Fibroblast of skin of left biceps (primary cell): ENCODE results near the gene ETS1.

Source experiments
- DNase-seq, 2 experiments: peaks; one replicate each; pipeline ENCODE4 v3.0.0-alpha.2; 2013; ENCODE audit warnings: low read depth in 2 of 2

The ETS1 gene

DNA sequence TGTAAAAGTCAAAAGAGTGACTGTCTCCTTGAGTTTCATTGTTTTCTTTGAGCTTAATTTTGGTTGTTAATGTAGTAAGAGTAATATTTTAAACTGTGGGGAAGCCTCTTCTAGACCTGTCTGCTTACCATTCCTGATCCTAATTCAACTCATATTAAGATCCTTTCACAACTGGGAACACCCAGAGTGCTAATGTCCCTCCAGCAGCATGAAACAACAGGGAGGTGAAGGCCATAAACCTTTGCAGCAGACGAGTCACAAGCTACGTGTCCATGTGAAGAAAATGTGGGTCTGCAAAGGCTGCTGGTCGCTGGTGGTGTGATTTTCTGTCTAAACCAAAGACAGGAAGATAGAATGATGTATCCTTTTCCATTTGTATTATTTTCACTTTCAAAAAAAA is 152.5 kb downstream of the ETS1 start:
- DNase-seq: no peak

DNA sequence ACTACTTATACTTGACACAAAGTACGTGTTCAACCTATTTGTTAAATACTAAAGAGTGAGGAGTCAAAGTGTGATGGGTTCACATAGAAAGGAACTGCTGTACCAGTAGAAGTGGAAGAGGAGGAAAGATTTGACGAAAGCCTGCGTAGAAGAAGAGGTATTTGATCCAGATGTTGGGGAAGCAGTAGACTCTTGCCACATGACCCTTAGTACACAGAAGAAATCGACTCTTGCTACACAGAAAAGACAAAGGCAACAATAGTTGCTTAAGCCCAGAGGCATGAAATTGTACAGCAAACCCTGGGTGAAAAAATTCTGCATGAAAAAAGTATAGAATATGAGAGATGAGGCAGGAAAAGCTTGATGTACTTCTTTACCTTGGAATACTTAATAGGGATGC is 152.9 kb downstream of the ETS1 start:
- DNase-seq: no peak

DNA sequence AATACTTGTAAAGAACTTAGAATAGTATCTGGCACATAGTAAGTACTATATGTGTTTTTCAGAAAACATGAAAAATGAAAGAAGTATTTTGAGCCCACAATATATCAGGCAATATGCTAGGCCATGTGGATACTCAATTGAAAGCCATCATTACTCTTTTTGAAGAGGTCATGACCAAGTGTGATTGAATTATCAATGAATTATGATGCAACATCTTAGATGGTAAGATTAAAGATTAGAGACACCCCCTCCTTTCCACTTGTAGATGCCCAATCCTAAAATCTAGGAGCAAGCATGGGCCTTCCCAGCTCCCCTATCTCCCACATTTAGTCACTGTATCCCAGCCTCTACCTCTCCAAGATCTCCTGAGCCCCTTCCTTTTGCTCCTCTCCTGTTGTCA is 154.4 kb downstream of the ETS1 start:
- no peak for DNase-seq

DNA sequence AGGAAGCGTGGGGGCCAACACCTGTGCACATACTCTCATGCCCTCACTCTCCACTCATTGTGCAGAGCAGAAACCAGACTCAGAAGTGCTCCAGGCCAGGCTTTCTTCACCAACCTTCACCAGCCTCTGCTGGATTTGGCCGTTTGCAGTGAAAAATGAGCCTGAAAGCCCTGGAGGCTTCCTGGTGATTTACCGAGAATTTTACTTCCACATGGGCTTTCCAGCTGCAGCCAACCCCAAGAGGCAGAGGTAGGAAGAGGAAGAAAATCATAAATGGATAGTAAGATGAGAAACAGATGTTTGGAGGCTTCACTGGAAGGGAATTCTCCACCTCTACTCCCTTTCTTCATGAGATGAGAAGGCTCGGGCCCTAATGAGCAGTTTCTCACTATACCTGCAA is 155.4 kb downstream of the ETS1 start:
- DNase-seq: no peak

DNA sequence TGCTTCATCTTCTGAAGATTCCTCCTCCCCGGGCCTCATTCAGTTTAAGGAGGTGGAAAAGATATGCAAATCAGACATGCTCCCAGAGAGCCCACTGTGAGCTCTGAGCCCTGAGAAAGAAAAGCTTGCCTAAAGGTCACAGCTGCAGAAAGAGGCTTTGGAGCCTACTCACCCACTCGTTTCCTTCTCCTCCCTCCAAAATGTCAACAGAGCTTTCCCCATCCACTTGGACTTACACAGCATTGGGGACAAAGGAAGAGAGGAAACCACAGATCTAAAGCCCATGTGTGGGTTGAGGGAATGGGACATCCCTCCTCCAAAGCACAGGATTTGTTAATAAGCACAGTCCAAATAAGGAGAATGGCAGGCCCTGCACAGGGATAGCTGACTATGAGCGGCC is 158.4 kb downstream of the ETS1 start:
- DNase-seq: no peak

DNA sequence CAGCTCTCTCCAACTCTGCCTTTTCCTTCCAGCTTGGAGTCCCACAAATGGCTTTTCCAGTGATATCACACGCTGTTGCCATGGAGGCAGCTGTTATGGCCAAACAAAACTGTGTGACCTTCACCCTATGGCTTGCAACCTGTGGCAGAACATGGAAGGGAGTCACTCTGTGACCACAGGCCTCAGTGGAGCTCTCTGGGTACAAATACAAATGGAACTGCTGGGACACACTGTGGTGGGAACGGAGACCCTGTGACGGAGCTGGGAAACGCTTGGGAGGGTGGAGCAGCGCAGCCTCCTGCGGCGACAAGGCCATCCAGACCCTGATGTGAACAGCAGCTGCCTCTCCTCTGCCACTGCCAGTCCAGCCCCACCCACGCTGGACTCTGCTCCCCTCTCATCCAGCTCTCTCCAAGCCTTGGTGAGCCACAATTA is 162.5 kb downstream of the ETS1 start:
- no peak for DNase-seq

DNA sequence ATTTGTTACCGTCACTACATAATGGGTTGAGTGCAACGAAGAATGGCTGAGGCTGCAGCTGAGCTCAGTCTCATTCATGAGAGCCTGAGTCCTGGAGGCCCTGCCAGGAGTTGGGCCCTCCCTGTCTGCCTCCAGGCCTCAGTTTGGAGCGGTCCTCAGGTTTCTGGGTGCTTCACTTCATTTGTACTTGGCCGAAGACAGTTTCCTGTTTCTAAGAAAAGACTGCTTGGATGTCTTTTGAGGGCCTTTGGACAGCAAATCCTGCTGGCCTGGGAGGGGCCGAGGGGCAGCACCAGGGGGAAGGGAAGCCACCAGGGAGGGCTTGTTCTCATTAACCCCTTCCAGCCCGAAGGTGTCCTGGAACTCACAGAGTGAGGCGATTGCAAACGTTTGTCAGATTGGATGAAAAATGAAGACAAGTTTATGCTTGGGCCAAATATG is 163.1 kb downstream of the ETS1 start:
- no peak for DNase-seq

DNA sequence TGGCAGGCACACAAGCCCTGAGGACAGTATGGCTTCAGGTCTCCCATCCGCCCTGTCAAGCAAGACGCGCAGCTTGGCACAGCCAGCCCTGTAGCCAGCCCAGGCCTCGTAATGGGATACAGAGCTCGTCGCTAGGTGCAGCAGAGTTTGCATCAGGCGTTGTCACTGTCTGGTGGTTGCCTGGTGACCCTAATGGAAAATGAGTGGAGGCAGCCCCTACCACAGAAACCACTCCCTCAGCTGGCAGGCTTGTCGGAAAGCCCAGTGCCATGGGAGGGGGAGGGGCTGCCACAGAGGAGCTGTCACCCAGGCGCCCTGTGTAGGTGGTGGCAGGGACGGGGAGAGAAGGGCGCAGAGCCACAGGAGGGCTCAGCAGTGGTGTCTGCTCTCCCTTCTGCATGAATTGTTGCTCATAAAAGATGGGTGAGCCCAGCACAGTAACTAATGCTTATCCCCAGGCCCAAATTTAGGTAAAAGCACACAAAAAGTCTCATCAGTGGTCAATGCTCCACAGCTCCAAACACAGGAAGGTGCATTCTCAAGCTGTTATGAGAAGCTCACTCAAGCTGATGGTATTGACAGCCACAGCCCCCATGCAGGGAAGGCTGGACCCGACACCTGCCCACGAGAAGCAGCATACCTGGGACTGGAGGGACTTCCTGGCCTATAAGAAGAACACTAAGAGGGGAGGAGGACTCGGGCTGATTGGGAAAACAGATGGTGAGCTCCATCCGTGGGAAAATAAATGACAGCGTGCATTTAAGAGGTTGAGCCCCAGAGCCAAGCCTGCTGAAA is 164.6 kb downstream of the ETS1 start:
- no peak for DNase-seq

DNA sequence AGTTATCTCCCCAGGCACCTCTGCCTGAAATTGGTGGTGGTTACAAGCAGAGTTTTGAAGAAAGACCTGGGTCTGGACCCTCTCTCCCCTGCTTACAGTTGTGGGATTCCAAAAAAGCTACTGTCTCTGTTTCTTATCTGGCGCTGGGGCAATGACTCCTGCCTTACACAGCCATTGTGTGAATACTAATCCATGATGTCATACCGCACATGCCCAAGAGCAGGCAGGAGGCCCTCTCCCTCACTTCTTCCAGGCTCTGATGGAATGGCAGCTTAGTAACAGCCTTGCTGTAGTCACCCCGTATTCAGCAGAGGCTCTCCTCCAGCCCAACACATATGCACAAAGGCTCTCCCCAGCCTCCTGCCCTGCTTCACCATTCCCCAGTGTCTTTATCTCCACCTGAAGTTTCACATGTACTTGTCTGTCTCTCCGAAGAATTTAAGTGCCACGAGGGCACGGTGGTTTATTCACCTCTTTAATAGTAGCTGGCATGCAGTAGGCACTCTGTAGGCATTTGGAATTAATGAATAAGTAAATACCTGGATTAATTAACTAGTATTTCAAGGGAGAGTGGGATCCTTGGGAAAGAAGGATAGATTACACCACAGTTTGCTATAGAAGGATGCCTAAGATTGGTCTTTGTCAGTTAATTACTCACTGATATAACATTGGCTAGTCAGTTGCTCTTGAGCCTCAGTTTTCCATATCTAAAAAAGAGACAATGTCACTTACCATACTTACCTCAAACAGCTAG is 165.6 kb downstream of the ETS1 start:
- DNase-seq: no peak

DNA sequence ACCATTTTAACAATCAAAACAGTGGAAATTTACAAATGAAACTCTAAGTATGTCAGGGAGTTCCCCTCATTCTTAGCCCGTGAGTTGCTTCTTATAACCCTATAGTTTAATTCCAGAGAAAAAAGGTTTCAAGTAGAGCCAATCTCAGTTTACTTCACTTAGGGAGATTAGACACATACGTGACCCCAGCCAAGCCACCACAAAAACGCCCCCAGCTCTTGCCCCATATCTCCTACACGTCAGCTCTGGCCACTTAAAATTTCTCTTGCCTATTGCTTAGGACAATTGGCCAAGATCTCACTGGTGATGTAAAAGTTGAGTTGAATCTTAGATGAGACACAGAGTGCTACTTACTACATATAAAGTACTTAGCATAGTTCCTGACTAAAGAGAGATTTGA is 166.4 kb downstream of the ETS1 start:
- no peak for DNase-seq

DNA sequence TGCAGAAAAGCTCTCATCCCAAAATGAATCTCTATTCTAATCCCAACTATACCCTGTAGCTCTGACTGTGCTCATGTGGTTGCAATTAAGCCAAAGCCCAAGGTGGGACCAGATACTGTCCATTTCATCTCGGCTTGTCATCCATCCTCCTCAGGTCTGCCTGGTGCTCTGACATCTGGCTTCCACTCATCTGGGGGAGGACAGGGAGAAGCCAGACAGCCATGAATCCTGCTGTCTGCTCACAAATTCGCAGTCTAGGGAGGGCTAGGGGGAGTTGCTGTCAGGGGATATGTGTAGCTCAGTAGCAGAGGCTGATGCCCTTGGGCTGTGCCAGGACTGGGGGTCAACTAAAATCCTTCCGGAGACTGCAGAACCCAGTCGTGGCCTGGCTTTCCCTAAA is 167.1 kb downstream of the ETS1 start:
- no peak for DNase-seq

DNA sequence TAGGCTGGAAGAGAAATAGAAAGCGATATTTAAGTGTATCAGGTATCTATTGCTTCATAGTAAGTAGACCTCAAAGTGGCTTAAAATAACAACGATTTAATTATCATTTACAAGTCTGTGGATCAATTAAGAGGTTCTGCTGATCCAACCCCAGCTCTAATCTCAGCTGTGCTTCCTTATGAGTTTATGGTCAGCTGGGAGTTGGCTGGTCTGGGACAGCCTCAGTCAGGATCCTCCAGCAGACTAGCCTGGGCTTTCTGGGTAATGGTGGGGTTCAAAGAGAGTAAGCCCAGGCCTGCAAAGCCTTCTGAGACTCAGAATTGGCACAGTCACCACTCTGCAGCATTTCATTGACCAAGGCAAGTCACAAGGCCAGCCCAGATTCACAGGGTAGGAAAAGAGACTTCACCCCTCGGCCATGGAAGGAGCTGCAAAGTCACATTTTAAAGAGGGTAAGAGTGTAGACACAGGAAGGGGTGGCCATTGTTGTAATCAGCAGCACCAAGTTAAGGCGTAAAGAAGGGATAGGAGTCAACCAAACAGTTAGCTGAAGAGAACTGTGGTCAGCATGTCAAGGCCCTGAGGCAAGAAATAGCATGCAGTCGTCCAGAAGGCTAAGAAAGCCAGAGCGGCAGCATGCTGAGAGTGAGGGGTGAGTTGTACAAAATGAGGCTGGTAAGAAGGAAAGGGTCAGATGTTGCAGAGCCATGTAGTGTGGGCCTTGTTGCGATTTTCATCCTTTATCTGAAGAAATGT is 168.2 kb downstream of the ETS1 start:
- no peak for DNase-seq

DNA sequence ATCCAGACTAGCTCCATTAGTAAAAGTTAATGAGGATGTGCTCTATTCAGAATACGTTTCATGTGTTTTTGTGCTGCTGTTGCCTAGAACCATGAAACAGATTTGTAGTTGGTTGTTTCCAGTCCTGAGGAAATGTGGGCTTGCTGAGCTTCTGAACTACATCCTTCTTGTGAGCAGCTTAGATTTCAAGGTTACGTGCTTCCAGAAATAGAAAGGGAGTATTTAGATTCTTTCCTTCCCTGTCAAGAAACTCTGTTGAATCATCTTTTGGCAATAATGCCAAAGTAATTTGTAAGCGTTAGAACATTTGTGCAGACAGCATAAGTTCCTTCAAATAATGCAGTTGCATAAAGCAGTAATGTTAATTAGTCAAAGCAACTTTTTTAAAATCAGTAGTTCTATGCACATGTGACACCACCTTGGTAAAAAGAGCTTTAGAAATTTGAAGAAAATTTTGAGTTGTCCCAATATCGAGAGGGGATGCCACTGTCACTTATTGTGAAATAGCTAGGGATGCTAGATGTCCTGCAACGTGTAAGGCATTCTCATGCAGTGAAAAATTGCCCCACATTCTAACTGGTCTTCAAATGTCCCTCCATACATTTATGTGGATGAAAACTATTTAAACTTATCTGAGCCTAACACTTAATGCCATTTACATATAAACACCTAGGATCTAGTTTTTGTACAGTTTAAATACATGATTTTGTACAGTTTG is 169.6 kb downstream of the ETS1 start:
- peak; percentile 77 to 81 for DNase-seq

DNA sequence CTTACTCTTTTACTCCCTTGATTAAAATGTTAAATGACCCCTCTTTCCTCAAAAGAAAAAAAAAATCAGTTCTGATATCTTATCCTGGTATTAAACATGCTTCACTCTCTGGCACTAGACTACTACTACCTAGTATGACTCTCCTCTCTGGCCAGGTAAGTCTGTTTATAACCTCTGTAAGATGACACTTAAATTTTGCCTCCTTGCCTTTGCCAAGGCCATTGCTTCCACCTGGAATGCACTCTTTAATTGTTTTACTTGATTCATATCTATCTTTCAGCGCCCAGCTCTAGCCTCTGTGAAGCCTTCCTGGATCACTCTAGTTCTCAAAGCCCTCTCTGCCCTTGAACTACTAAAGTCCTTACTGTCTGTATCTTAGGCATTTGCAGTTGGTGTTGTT is 170.4 kb downstream of the ETS1 start:
- no peak for DNase-seq

DNA sequence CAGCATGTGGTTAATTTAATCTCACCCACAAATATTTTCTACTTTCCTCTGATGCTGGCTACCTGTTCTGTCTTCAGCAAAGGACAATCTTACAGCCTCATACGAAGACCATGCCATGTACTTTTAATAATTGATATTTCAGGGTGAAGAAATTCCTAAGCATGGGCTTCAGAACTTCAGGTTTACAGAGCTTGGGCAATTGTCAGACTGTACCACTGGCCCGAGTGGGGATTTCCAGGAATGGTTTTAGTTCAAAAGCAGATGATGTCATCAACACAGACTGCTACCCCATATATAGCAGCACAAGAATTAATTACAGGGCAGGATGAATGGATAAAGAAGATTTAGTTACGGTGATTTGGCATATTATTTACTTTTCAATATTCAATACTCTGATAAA is 171.8 kb downstream of the ETS1 start:
- DNase-seq: no peak

DNA sequence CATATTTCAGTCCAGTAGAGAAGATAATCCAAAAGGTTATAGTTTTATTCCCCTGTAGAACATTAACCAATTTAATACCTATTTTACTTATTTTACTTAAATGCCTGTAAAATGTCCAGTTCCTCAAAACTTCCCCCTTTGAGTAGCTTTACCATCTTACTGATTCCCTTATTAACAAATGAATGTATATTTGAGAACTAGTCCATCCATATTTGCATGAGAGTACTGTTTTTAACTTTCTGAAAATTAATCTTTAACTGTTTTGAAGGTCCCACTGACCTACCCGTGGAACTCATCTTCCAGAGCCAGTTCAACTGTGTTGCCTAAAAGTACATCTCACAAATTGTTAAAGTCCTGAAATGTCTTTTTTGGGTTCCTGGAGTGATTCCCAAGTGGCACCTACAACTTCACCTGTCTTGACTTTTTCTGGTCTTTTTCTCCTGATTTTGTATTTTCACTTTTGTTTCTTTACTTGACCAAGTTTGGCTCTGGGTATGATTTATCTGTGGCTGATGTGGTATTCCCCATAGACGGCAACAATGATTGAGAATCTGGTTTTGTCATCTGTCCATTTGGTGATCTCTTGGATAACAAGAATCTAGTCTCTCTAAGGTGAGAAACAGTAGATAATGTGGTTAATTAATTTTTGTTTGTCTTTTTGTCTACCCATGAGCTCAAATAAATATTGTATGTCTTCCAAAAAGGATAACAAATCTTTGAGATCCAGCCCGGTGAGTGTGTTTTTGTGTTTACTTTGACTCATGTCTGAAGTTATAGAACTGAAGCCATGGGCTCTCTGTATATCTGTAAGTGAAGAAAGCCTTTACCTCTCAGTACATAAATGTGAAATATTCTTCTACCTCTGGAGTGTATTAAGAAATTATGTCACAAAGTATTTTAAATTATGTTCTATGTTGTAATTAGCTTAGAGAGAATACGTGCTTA is 174.2 kb downstream of the ETS1 start:
- no peak for DNase-seq

DNA sequence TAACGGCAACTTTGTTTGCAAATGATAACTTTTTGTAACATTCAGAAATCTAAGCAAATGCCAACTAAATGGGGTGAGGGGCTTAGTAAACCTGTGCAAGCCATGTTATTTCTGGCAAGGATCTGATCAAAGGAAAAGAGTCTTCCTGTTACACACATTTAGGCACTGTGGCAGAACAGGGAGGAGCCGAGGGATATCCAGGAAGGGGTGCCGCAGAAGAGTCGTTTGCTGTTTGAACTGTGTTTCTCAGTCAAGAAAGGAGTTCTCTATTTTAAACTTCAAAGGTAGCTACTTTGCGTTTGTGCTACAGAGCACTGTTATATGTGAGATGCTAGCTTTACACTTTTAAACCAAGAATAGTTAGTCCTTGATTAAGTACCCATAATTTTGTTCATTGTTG is 175.5 kb downstream of the ETS1 start:
- DNase-seq: no peak

DNA sequence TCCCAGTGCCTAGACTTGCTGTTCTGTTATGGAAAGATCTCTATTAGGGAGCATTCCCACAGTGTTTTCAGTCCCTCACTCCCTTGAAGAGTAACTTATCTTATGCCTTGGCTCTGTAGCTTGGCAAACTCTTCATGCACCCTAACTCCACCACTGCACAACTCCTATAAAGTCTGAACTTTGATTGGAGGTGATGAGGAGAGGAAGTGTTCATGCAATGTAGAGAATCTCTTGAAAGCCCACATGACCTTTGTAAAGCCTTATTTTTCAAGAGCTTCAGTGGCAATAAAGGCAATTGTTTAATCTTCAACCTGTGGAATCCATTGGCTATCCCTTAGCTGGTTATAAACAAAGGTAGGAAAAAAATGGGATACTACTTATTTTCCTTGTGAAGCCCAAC is 176.2 kb downstream of the ETS1 start:
- no peak for DNase-seq

DNA sequence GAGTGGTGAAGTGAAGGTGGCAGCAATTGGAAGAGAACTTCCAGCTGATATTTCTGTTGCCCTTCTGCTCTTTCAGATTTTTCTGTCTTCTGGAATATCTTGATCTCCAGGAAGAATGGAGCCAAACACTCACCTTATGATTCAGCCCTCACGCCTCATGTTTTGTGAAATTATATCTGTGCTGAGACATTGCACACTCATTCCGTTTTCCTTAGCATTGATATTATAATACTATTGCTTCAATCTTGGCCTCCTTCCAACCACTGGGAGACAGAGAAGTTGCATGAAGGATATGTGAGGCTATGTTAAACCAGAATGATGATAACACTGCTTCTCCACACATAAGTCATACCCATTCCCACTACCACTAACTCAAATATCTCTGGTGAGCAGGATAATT is 177.9 kb downstream of the ETS1 start:
- peak; percentile 79 to 84 for DNase-seq
